Measurements from ENCODE around the gene SLC9A9. TPM values are rescaled to one million over a fixed set of nuclear protein-coding genes. Genes with fewer than 3 reads are reported as not detected.

The SLC9A9 gene
- polyA plus RNA-seq, 1 of the 3 experiments (the other 2 are of a cell fraction) = 0.05 TPM

- Histone ChIP-seq H3K4me3 (ENCODE audit: low read depth in 2 of 2, low read length in 1 of 2) (no peak overlapping the region), H3K9me2 (no peaks in the 10 kb centered on the region), H3K27ac (ENCODE audit: low read depth in 2 of 2, low read length in 1 of 2) (no peak overlapping the region), H3K36me3 (replicated peaks in 1 of 2; ENCODE audit: control insufficient read depth in 1 of 2, insufficient read depth in 2 of 2, low read length in 1 of 2) (no peaks in the 10 kb centered on the region), H2AFZ (ENCODE audit: low read depth) (no peak overlapping the region), H3K4me2 (no peak overlapping the region), H3K9ac (no peak overlapping the region), H3K9me3 (no peaks in the 10 kb centered on the region), H3K79me2 (ENCODE audit: insufficient read depth) (no peaks in the 10 kb centered on the region), H4K20me1 (ENCODE audit: insufficient read depth) (no peaks in the 10 kb centered on the region), H3F3A (replicated peaks; ENCODE audit: insufficient read depth) (no peaks in the 10 kb centered on the region), H3K27me3 (ENCODE audit: insufficient read depth) (peaks cover 5% of the 10 kb centered on the region; the same call in 1 of the 2 replicates), H3K4me1 (ENCODE audit: control insufficient read depth in 1 of 2, insufficient read depth in 2 of 2, low read depth in 1 of 2, low read length in 1 of 2) (no peaks in the 10 kb centered on the region)
- no peak for DNase-seq
- 0% methylated on average over 2 of the region's 2 CpGs for WGBS (ENCODE audit: low lambda C conversion rate)
- CTCF ChIA-PET = interaction anchor here (2.6 kb wide), 1 partner anchor 24 kb away, joined by 11 read pairs; no protein-coding TSS in a partner anchor
- POLR2A ChIA-PET = no interaction called here
- no peak for TF ChIP-seq POLR2AphosphoS5 (IDR thresholded peaks at IDR 0.05; ENCODE audit: low read depth, low read length)
- TF ChIP-seq CHD2 (IDR thresholded peaks at IDR 0.05; ENCODE audit: low read length, partially characterized antibody) = no peak
Observed at GRCh38 chr3:143650120-143650519, 198.1 kb downstream of the SLC9A9 start.

GRCh38 chr3:143648708-143649107 lies 199.6 kb downstream of the SLC9A9 start:
- TF ChIP-seq CTCF (IDR thresholded peaks at IDR 0.05) (peak; percentile 57), GATA2 (CRISPR knock-in tag; IDR thresholded peaks at IDR 0.05) (no peak)
- CTCF ChIA-PET = interaction anchor here (2.6 kb wide), 1 partner anchor 25 kb away, joined by 11 read pairs; no protein-coding TSS in a partner anchor
- peak; percentile 1 for DNase-seq
- Histone ChIP-seq H3K36me3 (replicated peaks in 1 of 2; ENCODE audit: control insufficient read depth in 1 of 2, insufficient read depth in 2 of 2, low read length in 1 of 2) (no peaks in the 10 kb centered on the region), H4K20me1 (ENCODE audit: insufficient read depth) (no peaks in the 10 kb centered on the region), H3K27me3 (ENCODE audit: insufficient read depth) (peaks cover 5% of the 10 kb centered on the region; the same call in 1 of the 2 replicates), H3K9me3 (no peaks in the 10 kb centered on the region), H3K79me2 (ENCODE audit: insufficient read depth) (no peaks in the 10 kb centered on the region), H3K4me1 (ENCODE audit: control insufficient read depth in 1 of 2, insufficient read depth in 2 of 2, low read depth in 1 of 2, low read length in 1 of 2) (no peaks in the 10 kb centered on the region; a peak in 1 of 4 replicates), H3K4me2 (no peak overlapping the region), H3K9me2 (no peaks in the 10 kb centered on the region), H3F3A (replicated peaks; ENCODE audit: insufficient read depth) (no peaks in the 10 kb centered on the region), H2AFZ (ENCODE audit: low read depth) (no peak overlapping the region), H3K4me3 (ENCODE audit: low read depth in 2 of 2, low read length in 1 of 2) (no peak overlapping the region; a peak in 1 of 4 replicates), H3K9ac (no peak overlapping the region), H3K27ac (ENCODE audit: low read depth in 2 of 2, low read length in 1 of 2) (no peak overlapping the region)
- WGBS (ENCODE audit: low lambda C conversion rate) = 18% methylated on average over 7 of the region's 7 CpGs
- POLR2A ChIA-PET = no interaction called here

GRCh38 chr3:143648218-143648617 lies 200.1 kb downstream of the SLC9A9 start:
- CTCF ChIA-PET = interaction anchor here (2.6 kb wide), 1 partner anchor 26 kb away, joined by 11 read pairs; no protein-coding TSS in a partner anchor
- no peaks in the 10 kb centered on the region; a peak in 1 of 4 replicates for H3K4me1 ChIP-seq (ENCODE audit: control insufficient read depth in 1 of 2, insufficient read depth in 2 of 2, low read depth in 1 of 2, low read length in 1 of 2)
- no peaks in the 10 kb centered on the region for H3F3A ChIP-seq (replicated peaks; ENCODE audit: insufficient read depth)
- H3K9ac ChIP-seq = no peak overlapping the region
- H3K9me2 ChIP-seq = no peaks in the 10 kb centered on the region
- no peak for DNase-seq
- no peak overlapping the region for H3K4me3 ChIP-seq (ENCODE audit: low read depth in 2 of 2, low read length in 1 of 2)
- H3K79me2 ChIP-seq (ENCODE audit: insufficient read depth) = no peaks in the 10 kb centered on the region
- no peaks in the 10 kb centered on the region for H3K9me3 ChIP-seq
- WGBS (ENCODE audit: low lambda C conversion rate) = 30% methylated on average over 8 of the region's 14 CpGs
- no peaks in the 10 kb centered on the region for H4K20me1 ChIP-seq (ENCODE audit: insufficient read depth)
- no peak overlapping the region for H3K27ac ChIP-seq (ENCODE audit: low read depth in 2 of 2, low read length in 1 of 2)
- H3K27me3 ChIP-seq (ENCODE audit: insufficient read depth) = peaks cover 5% of the 10 kb centered on the region; the same call in 1 of the 2 replicates
- no peak overlapping the region for H3K4me2 ChIP-seq
- no peaks in the 10 kb centered on the region for H3K36me3 ChIP-seq (replicated peaks in 1 of 2; ENCODE audit: control insufficient read depth in 1 of 2, insufficient read depth in 2 of 2, low read length in 1 of 2)
- POLR2A ChIA-PET = no interaction called here
- H2AFZ ChIP-seq (ENCODE audit: low read depth) = no peak overlapping the region
- TF ChIP-seq RFX5 (IDR thresholded peaks at IDR 0.05; ENCODE audit: low read length) (no peak), TEAD4 (IDR thresholded peaks at IDR 0.05; ENCODE audit: borderline replicate concordance, insufficient read depth) (no peak), ELF1 (IDR thresholded peaks at IDR 0.05) (no peak), USF2 (IDR thresholded peaks at IDR 0.05; ENCODE audit: borderline replicate concordance, low read depth, low read length) (no peak), ZBTB33 (IDR thresholded peaks at IDR 0.05; ENCODE audit: borderline replicate concordance, low read depth) (no peak), CHD2 (IDR thresholded peaks at IDR 0.05; ENCODE audit: low read length, partially characterized antibody) (no peak), MAX (IDR thresholded peaks at IDR 0.05; ENCODE audit: low read depth) (no peak), NFIC (IDR thresholded peaks at IDR 0.05; ENCODE audit: borderline replicate concordance) (no peak), JUND (IDR thresholded peaks at IDR 0.05) (no peak), YY1 (IDR thresholded peaks at IDR 0.05; ENCODE audit: low read depth) (no peak), RXRA (IDR thresholded peaks at IDR 0.05; ENCODE audit: borderline replicate concordance, low read depth) (no peak), PBX3 (IDR thresholded peaks at IDR 0.05) (no peak), POLR2AphosphoS5 (IDR thresholded peaks at IDR 0.05; ENCODE audit: low read depth, low read length) (no peak), SMC3 (IDR thresholded peaks at IDR 0.05; ENCODE audit: low read depth, low read length) (no peak), GABPA (IDR thresholded peaks at IDR 0.05; ENCODE audit: low read depth) (no peak)

Data from SK-N-SH (cell line).